GM18868 (cell line): Measurements from ENCODE around the gene ACP5.
"Not testable (repeated sequence)": the region's sequence is repeated elsewhere in the genome, so short reads cannot be mapped to it uniquely, and the experiment has no call there.

ENCODE experiments used
- ATAC-seq: cut with Tn5 transposase; IDR thresholded peaks from one replicate; pipeline ENCODE4 v1.9.1; 2021; ENCODE audit warnings: mild to moderate bottlenecking, moderate library complexity; ENCODE audit not compliant: unreplicated experiment

Gene ACP5

DNA sequence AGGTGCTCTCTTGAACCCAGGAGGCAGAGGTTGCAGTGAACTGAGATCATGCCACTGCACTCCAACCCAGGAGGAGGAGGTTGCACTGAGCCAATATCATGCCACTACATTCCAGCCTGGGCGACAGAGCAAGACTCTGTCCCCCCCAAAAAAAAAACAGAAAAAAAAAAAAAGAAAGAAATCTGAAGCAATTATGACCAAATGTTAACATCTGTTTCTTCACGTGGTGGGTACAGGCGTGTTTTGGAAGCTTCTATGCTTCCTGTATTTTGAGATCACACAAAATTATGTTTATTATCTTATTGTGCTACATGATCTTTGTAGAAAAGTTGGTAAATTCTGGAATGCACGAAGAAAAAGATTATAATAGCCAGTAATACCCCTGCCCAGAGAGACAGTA is 2.7 kb upstream of the ACP5 start:
- no peak for ATAC-seq

GRCh38 chr19:11578258-11579142 is 1.1 kb upstream of the ACP5 start:
- no peak for ATAC-seq

GRCh38 chr19:11576227-11576626 is 1.2 kb downstream of the ACP5 start:
- ATAC-seq, result no peak

DNA sequence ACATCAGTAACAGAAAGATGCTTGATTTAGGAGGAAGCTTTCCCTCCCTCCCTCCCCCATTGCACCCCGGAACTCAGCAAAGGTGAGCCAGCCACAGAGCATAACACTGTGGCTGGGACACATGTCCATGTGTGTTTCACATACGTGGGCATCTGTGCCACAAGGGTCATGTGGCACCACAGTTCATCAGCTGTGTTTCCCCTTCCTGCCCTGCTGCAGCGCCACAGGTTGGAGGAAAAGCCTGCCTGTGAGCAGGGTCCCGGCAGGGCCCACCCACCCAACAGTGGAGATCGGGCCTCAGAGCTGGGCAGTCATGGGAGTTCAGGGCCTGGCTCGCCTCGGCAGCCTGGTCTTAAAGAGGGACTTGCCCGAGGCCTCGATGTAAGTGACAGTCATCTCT is 2.8 kb downstream of the ACP5 start:
- ATAC-seq, result no peak

DNA sequence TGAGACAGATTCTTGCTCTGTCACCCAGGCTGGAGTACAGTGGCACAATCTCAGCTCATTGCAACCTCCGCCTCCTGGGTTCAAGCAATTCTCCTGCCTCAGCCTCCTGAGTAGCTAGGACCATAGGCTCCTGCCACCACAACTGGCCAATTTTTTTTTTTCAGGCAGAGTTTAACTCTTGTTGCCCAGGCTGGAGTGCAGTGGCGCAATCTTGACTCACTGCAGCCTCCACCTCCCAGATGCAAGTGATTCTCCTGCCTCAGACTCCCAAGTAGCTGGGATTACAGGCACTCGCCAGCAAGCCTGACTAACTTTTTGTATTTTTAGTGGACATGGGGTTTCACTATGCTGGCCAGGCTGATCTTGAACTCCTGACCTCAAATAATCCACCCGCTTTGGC is 3.7 kb downstream of the ACP5 start:
- not testable (repeated sequence) for ATAC-seq

- ATAC-seq, result not testable (repeated sequence)
These were observed 4.1 kb downstream of the ACP5 start for GRCh38 chr19:11573354-11573753.

- ATAC-seq, result no peak
These were observed 7.4 kb downstream of the ACP5 start for GRCh38 chr19:11570039-11570462.

DNA sequence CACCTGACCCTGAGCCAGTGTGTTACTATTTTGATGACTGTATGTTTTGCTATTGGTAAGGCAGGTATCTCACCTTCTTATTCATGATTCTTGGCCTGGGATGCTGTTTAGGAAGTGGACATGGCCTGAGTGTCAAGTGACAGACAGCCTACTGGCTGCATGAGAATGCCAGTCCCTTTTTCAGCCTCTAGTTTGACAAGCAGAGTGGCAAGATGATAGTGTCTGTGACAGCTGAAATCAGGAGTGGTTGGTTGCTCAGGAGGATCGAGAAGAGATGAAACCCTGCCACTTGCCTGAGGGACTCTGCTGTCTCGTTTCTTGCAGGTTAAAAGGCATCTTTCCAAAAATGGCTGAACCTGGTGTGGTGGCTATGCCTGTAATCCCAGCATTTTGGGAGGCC is 11.3 kb downstream of the ACP5 start:
- ATAC-seq, result no peak

DNA sequence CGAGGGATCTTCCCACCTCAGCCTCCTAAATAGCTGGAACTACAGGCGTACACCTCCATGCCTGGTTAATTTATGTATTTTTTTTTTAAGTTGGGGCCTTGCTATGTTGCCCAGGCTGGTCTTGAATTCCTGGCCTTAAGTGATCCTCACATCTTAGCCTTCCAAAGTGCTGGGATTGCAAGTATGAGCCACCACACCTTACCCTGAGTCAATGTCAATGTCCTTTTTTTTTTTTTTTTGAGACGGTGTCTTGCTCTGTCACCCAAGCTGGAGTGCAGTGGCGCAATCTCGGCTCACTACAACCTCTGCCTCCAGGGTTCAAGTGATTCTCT is 11.8 kb downstream of the ACP5 start:
- not testable (repeated sequence) for ATAC-seq

- ATAC-seq, result not testable (repeated sequence)
These were observed 13.2 kb downstream of the ACP5 start for GRCh38 chr19:11564082-11564807.

DNA sequence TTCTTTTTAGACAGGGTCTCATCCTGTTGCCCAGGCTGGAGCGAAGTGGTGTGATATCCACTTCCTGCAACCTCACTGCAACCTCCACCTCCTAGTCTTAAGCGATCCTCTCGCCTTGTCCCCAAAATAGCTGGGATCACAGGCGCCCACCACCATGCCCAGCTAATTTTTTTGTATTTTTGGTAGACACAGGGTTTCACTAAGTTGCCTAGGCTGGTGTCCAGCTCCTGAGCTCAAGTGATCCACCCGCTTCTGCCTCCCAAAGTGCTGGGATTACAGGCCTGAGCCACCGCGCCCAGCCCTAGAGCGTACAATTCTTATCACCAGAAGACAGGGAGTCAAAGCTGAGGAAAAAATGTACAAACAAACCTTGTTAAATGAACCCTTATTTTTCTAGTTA is 13.9 kb downstream of the ACP5 start:
- ATAC-seq, result no peak

- ATAC-seq, result peak; percentile 37
These were observed 16.9 kb downstream of the ACP5 start for GRCh38 chr19:11560404-11561051.

DNA sequence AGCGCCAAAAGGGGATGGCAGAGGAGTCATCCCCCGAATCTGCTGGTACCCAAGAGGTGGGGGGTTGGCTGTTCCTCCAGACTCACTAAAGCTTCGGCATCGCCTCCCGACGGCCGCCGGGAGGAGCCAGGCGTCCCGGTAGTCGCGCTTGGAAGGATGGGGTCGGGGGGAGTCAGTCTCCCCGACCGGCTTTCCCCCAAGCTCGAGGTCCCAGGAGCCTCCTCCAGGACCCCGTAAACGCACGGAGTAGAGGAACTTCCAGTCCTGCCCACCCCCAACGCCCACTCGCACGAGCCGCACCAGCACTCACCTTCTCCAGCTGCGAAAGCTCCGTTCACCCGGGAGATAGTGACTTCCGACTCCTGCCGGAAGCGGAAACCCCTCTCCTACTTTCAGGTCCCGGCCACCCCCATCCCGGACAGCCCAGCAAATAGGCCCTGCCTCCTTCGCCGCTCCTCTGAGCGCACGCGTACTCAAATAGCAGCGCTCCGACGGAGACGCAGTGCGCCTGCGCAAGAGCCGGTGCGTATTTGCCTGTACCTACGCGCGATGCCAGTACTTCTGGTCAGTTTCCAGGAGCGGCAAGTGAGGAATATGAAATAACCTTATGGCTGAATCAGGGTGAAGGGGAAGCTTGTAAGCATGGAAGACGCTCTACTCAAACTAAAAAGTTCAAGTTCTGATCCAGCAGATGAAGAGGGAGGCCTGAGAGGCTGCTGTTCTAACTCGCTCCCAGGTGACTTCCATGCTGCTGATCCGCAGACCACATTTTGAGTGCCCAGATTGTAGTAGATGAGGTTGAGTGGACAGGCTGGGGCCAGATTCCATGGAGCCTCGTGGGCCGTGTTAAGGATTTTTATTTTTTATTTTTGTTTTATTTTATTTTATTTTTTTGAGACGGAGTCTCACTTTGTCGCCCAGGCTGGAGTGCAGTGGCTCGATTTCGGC is 18.3 kb downstream of the ACP5 start, which contains the start of gene ELOF1:
Gene ELOF1 (minus strand): TSS at position 350 of the 948 bp plus-strand sequence. CDS start 4,883 bp downstream, outside the sequence.
- ATAC-seq, result peak; percentile 77

DNA sequence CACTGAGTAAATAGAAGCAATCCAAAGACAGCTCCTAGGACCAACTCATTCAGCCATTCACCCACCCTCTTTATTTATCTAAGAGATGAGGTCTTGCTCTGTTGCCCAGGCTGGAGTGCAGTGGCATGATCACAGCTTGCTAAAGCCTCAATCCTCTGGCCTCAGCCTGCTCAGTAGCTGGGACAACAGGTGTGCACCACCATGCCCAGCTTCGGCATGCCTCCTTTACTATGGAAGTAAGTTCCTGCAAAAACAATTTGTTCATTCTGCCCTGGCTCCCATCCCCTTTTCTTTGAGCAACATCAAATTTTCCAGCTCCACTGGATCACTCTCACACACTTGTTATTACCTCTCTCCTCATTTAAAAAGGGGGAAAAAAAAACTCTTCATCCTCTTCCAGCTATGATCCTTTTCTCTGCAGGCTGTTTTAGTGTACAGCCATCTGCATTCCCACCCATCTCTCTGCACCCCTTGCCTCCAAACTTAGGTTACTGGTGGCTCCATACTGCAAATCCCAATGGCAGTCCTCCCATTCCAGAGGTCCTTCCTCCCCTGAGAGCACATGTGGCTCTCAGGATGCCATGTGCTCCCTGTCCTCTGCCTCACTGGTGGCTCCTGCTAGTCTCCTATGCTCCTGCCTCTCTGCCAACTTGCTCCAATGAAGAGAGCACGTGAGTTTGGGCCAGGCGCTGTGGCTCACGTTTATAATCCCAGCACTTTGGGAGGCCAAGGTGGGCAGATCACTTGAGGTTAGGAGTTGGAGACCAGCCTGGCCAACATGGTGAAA is 20.6 kb downstream of the ACP5 start:
- no peak for ATAC-seq

DNA sequence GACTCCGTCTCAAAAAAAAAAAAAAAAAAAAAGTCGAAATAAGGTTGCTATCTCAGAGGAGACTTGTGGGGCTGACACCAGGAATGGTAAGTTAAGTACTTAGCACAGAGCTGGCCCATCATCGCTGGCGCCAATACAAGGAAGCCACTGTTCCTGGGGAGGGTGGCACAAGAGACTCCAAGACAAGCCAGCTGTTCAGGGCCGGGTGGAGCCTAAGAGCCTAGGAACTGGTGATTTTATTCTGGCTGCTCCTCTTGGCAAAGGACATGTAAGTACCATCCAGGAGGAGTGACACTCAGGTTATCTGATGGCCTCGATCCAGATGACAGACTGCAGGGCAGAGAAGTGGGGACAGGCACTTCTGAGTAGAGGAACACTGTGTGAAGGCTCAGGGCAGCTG is 22.2 kb downstream of the ACP5 start:
- no peak for ATAC-seq

DNA sequence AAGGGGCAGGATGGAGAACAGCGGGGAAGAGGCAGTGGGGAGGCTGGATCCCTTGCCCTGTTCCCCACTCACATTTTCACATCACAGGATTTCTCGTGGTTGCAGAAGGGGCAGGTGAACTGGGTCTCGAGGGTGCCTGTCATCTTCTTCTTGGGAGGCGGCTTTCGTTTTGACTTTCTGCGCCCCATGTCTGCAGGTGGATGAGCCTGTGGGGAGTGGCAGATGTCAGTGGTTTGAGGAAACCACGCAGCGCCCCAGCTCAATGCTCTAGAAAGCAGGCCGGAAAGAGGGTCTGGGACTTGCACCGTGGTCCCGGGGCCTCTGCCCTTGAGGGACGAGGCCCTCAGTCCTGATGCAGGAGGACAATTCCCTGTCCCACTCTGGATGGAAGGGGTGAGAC is 23.3 kb downstream of the ACP5 start:
- no peak for ATAC-seq

- no peak for ATAC-seq
These were observed 24.6 kb downstream of the ACP5 start for GRCh38 chr19:11552666-11553372.

DNA sequence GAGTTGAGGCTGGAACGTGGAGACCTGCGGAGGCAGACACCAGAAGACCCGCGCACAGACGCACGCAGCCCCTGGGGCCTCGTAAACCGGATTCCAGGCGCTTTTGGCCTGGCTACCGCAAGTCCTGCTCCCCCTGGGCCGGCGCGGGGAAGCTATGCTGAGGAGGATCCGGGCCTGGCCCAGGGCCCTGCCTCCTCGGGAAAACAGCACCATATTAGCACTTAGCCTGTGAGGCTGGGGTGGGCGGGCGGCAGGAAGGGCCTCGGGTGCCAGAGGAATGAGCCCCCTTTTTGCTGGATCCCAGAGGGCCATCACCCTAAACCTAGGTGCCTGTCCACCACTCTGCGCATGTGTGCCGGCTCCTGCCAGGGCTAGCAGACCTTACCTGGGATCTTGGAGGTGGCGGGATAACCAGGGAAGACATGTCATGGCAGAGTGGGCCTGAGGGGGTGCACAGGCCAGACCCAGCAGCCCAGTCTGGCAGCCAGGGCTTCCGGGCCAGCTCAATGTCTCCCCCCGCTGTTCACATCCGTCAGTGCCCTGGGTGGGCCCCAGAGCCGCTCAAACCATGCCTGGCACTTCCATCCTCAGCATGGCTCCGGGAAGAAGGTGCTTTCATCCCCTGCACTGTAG is 25.7 kb downstream of the ACP5 start:
- no peak for ATAC-seq

- ATAC-seq, result no peak
These were observed 27.2 kb downstream of the ACP5 start for GRCh38 chr19:11550265-11550664.
